NCI-H226 (cell line): ENCODE data around the gene HRAS.

Source experiments
- DNase-seq: peaks from one replicate; pipeline ENCODE4 v3.0.0-alpha.2; 2015

Gene HRAS

GRCh38 chr11:553083-553987 is 18.0 kb upstream of the HRAS start:
- DNase-seq = no peak

GRCh38 chr11:551596-551995 is 16.2 kb upstream of the HRAS start:
- DNase-seq = no peak

- no peak for DNase-seq
Measured at GRCh38 chr11:551131-551530, 15.8 kb upstream of the HRAS start.

DNA sequence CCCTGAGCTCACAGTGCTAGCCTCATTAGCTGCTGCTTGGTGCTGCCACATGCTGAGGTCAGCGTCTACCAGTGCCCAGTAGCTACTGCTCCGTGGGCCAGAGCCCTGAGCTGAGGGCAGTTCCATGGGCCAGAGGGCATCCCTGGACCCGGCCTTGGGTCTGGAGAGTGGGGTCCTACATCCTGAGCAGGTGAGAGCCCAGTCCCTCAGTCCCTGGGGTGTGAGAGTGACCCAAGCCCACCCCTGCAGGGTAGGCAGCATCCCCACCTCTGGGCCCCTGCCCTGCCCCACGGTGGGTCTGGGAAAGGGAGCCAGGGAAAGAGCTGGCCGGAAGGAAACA is 15.3 kb upstream of the HRAS start:
- DNase-seq = no peak

GRCh38 chr11:550021-550745 is 14.8 kb upstream of the HRAS start:
- DNase-seq = no peak

DNA sequence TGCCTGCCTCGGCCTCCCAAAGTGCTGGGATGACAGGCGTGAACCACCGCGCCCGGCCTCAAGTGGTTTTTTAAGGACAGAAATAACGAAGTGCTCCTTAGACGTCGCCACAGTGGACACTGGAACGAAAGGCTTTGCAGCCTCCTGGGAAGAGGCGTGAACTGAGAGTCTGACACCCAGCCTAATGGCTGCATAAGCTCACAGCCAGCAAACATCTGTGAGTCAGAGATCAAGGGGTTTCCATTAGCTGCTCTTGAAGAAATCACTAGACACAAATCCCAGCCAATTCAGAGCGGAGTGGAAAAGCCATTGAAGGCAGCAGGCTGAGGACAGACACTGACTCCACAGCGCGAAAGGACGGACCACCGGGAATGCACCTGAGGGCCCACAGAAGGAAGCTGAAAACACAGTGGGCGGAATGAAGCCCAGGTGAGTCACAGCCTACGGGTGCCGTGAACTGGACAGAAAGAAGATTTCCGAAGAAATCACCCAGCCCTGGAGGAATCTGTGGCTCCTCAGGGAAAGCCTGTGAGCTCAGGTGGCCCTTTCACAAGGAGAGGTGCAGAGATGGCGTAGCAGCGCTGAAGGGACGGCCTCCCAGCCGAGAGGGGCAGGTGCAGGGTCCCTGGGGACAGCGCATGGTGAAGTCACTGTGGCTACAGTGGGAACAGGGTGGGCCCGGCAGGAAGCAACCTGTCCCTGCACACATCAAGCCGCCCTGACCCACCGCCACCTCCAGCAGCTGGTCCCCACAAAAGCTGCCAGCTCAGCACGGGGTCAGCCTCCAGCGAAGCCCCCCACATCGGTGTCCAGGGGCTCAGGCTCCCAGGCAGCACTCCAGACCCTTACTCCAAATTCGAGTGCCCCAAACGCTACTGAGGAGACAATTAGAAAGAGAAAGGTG is 13.6 kb upstream of the HRAS start:
- no peak for DNase-seq

DNA sequence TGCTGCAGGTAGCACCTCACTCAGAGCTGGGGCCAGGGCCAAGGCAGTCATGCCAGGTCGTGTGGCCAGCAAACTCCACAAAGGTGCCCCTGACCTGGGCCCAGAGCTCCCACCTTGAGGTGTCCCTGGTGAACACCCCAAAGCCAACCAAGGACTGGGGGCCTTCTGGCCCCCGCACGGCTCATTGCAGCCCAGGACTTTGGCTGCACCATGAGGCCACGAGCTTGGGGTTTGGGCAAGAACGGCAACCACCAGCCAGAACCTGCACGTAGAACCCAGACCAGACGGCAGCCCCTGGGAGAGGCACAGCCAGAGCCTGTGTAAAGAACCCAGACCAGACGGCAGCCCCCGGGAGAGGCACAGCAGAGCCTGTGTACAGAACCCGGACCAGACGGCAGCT is 9.8 kb upstream of the HRAS start:
- DNase-seq = no peak

- DNase-seq = no peak
Measured at GRCh38 chr11:544817-545166, 9.4 kb upstream of the HRAS start.

- no peak for DNase-seq
Measured at GRCh38 chr11:541433-541885, 6.1 kb upstream of the HRAS start.

DNA sequence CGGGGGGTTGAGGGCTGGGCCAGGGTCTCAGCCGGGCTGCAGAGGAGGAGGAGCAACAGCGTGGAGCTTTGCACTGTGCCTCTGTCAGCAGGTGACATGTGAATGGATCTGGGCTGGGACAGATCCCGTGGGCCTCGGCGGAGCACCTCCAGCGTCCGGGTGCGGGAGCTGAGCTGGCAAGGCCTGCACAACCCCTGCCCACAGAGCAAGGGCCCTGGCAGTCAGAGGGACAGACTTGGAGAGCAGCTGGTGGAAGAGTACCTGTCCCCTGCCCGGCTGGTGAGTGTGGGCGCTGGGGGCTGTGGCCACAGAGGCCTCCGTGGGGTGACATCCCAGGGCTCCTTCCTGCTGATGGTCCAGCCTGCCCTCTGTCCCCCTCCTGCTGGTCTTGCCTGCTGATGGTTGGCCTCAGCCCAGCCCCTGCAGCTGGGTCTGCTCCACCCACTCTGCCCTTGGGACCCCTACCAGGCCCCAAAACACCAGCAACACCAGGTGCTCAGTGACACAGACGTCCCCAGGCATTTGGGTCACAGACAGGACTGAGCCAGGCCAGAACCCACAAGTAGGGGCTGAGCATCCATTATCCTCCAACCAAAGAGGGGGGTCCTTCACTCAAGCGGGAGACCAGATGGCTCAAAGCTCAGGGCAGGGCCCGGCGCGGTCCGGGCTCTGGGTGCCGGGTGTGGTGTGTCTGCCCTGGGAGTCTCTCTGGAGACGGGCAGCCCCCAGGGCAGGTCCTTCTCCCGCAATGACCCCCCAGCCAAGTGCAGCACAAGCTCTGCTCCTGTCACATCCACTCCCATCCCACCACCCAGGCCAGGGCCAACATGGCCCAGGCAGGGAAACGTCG is 5.4 kb upstream of the HRAS start:
- no peak for DNase-seq

GRCh38 chr11:539971-540481 is 4.7 kb upstream of the HRAS start:
- no peak for DNase-seq

- no peak for DNase-seq
Measured at GRCh38 chr11:538431-539051, 3.2 kb upstream of the HRAS start.

DNA sequence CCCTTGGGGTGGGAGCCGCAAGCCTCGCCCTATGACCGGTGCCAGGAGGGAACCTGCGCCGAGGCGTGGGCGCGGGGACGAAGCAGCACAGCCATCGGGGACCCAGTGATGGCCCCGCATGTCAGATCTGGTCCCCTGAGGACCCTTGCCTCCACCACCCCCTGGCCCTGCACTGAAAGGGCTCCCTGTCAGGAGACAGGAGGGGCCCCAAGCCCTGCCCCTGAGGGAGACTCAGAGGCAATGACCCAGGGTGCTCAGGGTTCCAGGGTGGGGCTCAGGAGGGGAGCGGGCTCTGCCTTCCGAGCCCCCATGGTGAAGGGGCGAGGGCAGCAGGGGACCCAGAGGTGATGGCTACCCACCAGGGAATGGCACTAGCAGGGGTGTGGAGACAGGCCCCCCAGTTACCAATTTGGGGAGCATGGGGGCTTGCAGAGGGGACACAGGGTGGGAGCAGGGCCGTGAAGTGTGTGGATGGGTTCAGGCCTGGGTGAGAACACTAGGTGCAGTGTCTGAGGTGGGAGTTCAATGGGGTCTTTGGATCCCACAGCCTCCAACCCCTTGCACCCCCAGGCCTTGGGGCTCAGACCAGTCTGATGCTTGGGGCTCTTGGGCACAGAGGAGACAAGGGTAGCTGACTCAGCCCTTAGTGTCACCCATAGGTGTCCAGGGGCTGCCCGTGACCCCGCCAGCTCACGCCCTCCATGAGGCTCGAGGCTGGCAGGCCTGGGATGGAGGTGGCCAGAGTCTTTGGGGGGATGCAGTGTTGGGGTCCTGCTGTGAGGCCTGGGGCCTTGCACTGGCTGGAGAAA is 2.5 kb upstream of the HRAS start:
- no peak for DNase-seq

DNA sequence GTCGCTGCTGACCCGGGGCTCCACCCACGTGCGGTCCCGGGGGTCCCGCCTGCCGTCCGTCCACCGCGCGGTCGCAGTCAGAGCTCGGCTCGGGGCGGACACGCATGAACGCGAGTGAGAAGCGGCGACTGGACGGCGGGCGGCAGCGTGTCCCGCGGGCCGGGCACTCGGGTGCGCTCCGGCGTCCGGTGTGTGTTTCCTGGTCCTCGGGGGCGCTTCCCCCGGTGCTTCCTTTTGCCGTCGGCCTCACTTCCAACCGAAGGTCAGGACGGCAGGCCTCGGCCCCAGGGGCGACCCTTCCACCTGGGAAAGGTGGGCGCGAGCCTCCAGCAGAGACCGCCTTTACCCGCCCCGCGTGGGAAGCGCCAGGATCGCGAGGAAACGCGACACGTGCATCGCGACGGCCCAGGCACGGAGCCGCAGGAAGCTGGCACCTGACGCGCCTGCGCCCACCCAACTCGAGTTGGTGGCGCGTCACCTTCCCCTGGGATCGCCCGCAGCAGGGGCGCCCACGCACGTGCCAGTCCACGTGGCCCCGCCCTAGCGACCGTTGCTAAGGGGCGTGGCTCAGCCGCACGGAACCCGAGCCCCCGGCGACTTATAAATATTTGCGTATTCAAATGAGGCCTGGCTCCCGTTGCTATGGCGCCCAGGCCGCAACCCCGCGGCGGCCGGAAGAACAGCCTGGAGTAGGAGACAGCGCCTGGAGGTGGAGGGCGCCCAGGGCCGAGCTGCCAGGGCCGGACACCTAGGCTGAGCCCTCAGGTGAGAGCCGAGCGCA is 1.7 kb upstream of the HRAS start, which contains the start of gene LRRC56:
Gene LRRC56, plus strand, starts transcription at position 687 of the 781 bp plus-strand sequence. CDS start 3,158 bp downstream, outside the sequence.
- peak; percentile 80 for DNase-seq

DNA sequence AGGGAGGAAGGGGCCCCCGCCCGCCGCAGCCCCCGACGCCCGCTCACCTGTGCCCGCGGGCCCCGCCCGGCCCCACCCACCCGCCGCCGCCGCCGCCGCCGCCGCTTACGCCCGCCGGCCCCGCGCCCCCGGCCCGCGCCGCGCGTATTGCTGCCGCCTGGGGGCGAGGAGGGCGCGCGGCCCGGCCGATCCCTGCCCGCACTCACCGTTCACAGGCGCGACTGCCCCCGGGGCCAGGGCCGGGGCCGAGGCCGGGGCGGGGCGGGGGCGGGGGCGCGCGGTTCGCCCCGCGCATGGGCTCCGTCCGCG is 212 bp downstream of the HRAS start:
- no peak for DNase-seq

GRCh38 chr11:534396-535209 is 773 bp downstream of the HRAS start:
- DNase-seq = no peak

GRCh38 chr11:533586-534395 is 1.6 kb downstream of the HRAS start:
- DNase-seq = no peak

DNA sequence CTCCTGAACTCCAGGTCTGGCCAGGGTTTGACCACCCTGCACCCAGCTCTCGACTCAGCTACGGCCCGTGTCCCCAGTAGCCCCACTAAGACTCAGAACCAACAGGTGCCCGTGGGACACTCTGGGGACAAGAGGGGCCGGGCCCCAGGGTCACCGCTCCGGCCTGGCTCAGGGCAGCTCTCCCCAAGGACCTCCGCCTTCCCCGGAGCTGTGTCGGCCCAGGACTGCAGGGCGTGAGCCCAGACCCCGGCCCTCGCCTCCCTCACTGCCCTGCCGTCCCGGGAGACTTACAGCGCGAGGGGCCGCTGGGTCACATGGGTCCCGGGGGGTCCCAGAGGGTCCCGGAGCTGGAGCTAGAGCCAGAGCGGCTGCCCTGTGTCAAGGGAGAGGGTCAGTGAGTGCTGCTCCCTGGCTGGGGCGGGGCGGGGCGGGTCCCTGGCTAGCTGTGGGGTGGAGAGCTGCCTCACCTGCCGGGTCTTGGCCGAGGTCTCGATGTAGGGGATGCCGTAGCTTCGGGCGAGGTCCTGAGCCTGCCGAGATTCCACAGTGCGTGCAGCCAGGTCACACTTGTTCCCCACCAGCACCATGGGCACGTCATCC is 2.3 kb downstream of the HRAS start:
- no peak for DNase-seq
